T47D (cell line): ENCODE results near the gene KCNQ2.

Experiments used
- DNase-seq, 2 experiments: peaks; one replicate each; pipeline versions ENCODE4 v3.0.0 to v3.0.0-alpha.2; 2011 to 2012; ENCODE audit warnings: low read depth in 1 of 2, low spot score in 1 of 2
- JUND ChIP-seq: IDR thresholded peaks from 2 replicates; pipeline ENCODE4 v1.6.1; 2012; ENCODE audit warnings: low read depth
- in situ Hi-C: cut with HindIII; loops from 2 replicates; pipeline ENCODE4 v1.10.0; 2016; ENCODE audit warnings: low sequenced_read_pairs, low pct_unique_long_range_greater_than_20kb

KCNQ2 gene

GRCh38 chr20:63508072-63508768 lies 35.8 kb upstream of the KCNQ2 start:
- in situ Hi-C loops = no loop called here
- no peak for DNase-seq

GRCh38 chr20:63507083-63507743 lies 34.8 kb upstream of the KCNQ2 start:
- TF ChIP-seq JUND = no peak
- DNase-seq = no peak
- in situ Hi-C loops = no loop called here

More at GRCh38 chr20:63508072-63508768, 35.8 kb upstream of the KCNQ2 start:
- TF ChIP-seq JUND = no peak

- no peak for TF ChIP-seq JUND
- in situ Hi-C loops = no loop called here
- no peak for DNase-seq
These were observed 33.3 kb upstream of the KCNQ2 start for GRCh38 chr20:63505723-63506122.

GRCh38 chr20:63505281-63505680 lies 32.8 kb upstream of the KCNQ2 start:
- DNase-seq = no peak
- no peak for TF ChIP-seq JUND
- in situ Hi-C loops = no loop called here

GRCh38 chr20:63504642-63505041 lies 32.2 kb upstream of the KCNQ2 start:
- TF ChIP-seq JUND = no peak
- no peak for DNase-seq
- in situ Hi-C loops = no loop called here

GRCh38 chr20:63503524-63503923 lies 31.1 kb upstream of the KCNQ2 start:
- no peak for DNase-seq
- in situ Hi-C loops = no loop called here
- no peak for TF ChIP-seq JUND

GRCh38 chr20:63502671-63503172 lies 30.3 kb upstream of the KCNQ2 start:
- DNase-seq = no peak
- TF ChIP-seq JUND = no peak
- in situ Hi-C loops = no loop called here

- DNase-seq = peak; percentile 64 to 67
- no peak for TF ChIP-seq JUND
- in situ Hi-C loops = no loop called here
These were observed 29.6 kb upstream of the KCNQ2 start for GRCh38 chr20:63501818-63502670.

GRCh38 chr20:63500902-63501817 lies 28.7 kb upstream of the KCNQ2 start:
- no peak for DNase-seq
- no peak for TF ChIP-seq JUND
- in situ Hi-C loops = no loop called here

GRCh38 chr20:63500151-63500901 lies 27.9 kb upstream of the KCNQ2 start:
- TF ChIP-seq JUND = no peak
- no peak for DNase-seq
- in situ Hi-C loops = no loop called here

- DNase-seq = no peak
- in situ Hi-C loops = no loop called here
- no peak for TF ChIP-seq JUND
These were observed 27.0 kb upstream of the KCNQ2 start for GRCh38 chr20:63499338-63499969.
